Gastrocnemius medialis (tissue), 4 donors: ENCODE data around the gene ACACB. TPM values are rescaled to one million over a fixed set of nuclear protein-coding genes. Genes with fewer than 3 reads are reported as not detected.
A peak's percentile ranks its signal among the peaks of the same experiment; 100 is the strongest.

Experiments used
- ATAC-seq, 2 donors: fragments of 150-250 bp; one replicate each; pipeline ENCODE4 v1.9.1; 2016
- DNase-seq, 2 donors: peaks; one replicate each; pipeline ENCODE4 v3.0.0-alpha.2; 2019
- H3K27ac ChIP-seq, 4 donors: fragments of 200-600 bp; sonication (generic); 1 replicate in 1 of 4; 2 replicates in 3 of 4; pipeline ENCODE4 v1.5.1; 2016 to 2018; ENCODE audit warnings: mild to moderate bottlenecking in 2 of 4, moderate library complexity in 1 of 4
- H3K27me3 ChIP-seq, 3 donors: fragments of 200-600 bp; sonication (generic) in 2 of 3; 1 replicate in 1 of 3; 2 replicates in 2 of 3; pipeline versions ENCODE4 v1.5.1 to v1.6.0; 2016 to 2019; ENCODE audit warnings: mild to moderate bottlenecking in 1 of 3, moderate library complexity in 1 of 3
- H3K36me3 ChIP-seq, 2 donors: fragments of 200-600 bp; sonication (generic) in 1 of 2; one replicate each; pipeline ENCODE4 v1.5.1; 2017 to 2018
- H3K4me1 ChIP-seq, 2 donors: fragments of 200-600 bp; sonication (generic) in 1 of 2; one replicate each; pipeline ENCODE4 v1.5.1; 2016 to 2017; ENCODE audit warnings: mild to moderate bottlenecking in 2 of 2
- H3K4me3 ChIP-seq, 4 donors: fragments of 200-600 bp; sonication (generic) in 3 of 4; 1 replicate in 1 of 4; 2 replicates in 3 of 4; pipeline ENCODE4 v1.5.1; 2016 to 2019; ENCODE audit warnings: mild to moderate bottlenecking in 2 of 4
- H3K9me3 ChIP-seq, 3 donors: fragments of 200-600 bp; sonication (generic) in 2 of 3; 1 replicate in 1 of 3; 2 replicates in 2 of 3; pipeline ENCODE4 v1.5.1; 2016 to 2019
- POLR2A ChIP-seq, 2 donors: fragments of 450-650 bp; IDR thresholded peaks; one replicate each; pipeline ENCODE4 v1.6.1; 2017; ENCODE audit warnings: antibody characterized with exemption in 2 of 2, mild to moderate bottlenecking in 2 of 2, moderate library complexity in 2 of 2
- in situ Hi-C, 4 donors: fragments of 200-750 bp; cut with MboI; loops; one replicate each; pipeline versions ENCODE4 v1.15.0 to v1.8.0; 2017; ENCODE audit warnings: low sequenced_read_pairs in 4 of 4
- intact Hi-C: fragments of 100-400 bp; cut with DNase I; formaldehyde crosslinking; loops from one replicate; pipeline ENCODE4 v1.15.1; 2023; ENCODE audit warnings: low total_unique reads
- total RNA-seq, 4 donors: library from RNA; depleted of rRNA; stranded (reverse); fragments of >200 nt; gene quantifications; one replicate each; pipeline versions ENCODE4 v1.1.0 to v1.2.3, GENCODE V29; 2016
- TF ChIP-seq, protein P1 (sequence below), 5 experiments: fragments of 450-650 bp in 3 of 5; fragments of 200-600 bp in 2 of 5; sonication (generic) in 2 of 5; IDR thresholded peaks in 4 of 5; conservative IDR thresholded peaks in 1 of 5; 1 replicate in 4 of 5; 2 replicates in 1 of 5; pipeline ENCODE4 v1.5.1; 2016 to 2019; ENCODE audit warnings: antibody characterized with exemption in 5 of 5, mild to moderate bottlenecking in 3 of 5, moderate library complexity in 3 of 5

The ACACB gene
- total RNA-seq, 4 donors from 2014 or later = 595 to 1,103 (median 698) TPM

DNA sequence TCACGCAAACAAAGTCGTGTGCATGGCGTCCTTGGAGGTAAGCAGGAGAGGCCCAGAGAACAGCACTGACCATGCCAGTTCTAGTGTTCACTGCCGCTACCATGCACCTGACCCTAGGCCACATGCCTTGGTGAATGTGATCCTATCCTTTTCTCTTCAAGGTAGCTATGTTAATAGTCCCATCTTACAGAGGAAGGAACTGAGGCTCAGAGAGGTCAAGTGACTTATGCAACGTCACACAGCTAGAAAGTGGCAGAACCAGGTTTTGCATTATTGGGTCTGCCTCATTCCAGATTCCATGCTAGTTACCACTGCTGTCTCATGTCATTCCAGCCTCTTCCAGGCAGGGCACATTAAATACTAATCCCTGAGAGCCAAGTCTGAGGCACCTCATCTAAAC lies 107.5 kb downstream of the ACACB start:
- peak overlapping the region in 3 of 4 donors; percentile 63 to 91 (median 71) for H3K27ac ChIP-seq

DNA sequence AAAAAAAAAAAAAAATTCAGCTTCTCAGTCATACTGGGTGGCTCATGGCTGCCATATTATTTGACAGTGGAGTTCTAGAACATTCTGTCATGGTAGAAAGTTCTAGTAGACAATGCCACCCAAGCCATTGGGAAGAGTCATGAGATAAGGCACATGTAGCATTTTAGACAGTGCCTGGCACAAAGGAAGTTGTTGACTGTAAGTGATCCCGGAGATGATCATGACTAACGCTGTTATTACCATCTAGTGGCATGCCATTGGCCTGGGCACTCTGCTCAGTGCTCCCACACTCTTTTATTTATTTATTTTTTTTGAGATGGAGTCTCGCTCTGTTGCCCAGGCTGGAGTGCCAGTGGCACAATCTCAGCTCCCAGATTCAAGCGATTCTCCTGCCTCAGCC lies 112.3 kb downstream of the ACACB start:
- no peaks in the 10 kb centered on the region for H3K9me3 ChIP-seq
- no peak overlapping the region for H3K4me3 ChIP-seq
- H3K36me3 ChIP-seq = peaks cover 3 to 96% of the 10 kb centered on the region in 2 donors
- no peaks in the 10 kb centered on the region for H3K27me3 ChIP-seq
- TF ChIP-seq, protein P1, sequence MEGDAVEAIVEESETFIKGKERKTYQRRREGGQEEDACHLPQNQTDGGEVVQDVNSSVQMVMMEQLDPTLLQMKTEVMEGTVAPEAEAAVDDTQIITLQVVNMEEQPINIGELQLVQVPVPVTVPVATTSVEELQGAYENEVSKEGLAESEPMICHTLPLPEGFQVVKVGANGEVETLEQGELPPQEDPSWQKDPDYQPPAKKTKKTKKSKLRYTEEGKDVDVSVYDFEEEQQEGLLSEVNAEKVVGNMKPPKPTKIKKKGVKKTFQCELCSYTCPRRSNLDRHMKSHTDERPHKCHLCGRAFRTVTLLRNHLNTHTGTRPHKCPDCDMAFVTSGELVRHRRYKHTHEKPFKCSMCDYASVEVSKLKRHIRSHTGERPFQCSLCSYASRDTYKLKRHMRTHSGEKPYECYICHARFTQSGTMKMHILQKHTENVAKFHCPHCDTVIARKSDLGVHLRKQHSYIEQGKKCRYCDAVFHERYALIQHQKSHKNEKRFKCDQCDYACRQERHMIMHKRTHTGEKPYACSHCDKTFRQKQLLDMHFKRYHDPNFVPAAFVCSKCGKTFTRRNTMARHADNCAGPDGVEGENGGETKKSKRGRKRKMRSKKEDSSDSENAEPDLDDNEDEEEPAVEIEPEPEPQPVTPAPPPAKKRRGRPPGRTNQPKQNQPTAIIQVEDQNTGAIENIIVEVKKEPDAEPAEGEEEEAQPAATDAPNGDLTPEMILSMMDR (IDR thresholded peaks at IDR 0.05 in 4 of 5, conservative IDR thresholded peaks at IDR 0.05 in 1 of 5) = no peak
- TF ChIP-seq POLR2A (IDR thresholded peaks at IDR 0.05) = no peak
- intact Hi-C loops (no loop called here), in situ Hi-C loops (no loop called here)
- peaks cover 7 to 12% of the 10 kb centered on the region in 2 donors for H3K4me1 ChIP-seq
- peak; percentile 88 to 90 for ATAC-seq
- H3K27ac ChIP-seq = peak overlapping the region; percentile 81 to 91 (median 84)
- DNase-seq = peak; percentile 66 to 80

More for the DNA sequence above, 107.5 kb downstream of the ACACB start:
- Histone ChIP-seq H3K9me3 (no peaks in the 10 kb centered on the region), H3K4me1 (peaks cover 6 to 16% of the 10 kb centered on the region in 2 donors), H3K4me3 (no peak overlapping the region), H3K27me3 (no peaks in the 10 kb centered on the region), H3K36me3 (peaks cover 12 to 96% of the 10 kb centered on the region in 2 donors)
- DNase-seq = no peak
- ATAC-seq = no peak
- TF ChIP-seq, protein P1 (IDR thresholded peaks at IDR 0.05 in 4 of 5, conservative IDR thresholded peaks at IDR 0.05 in 1 of 5) = no peak
- no peak for TF ChIP-seq POLR2A (IDR thresholded peaks at IDR 0.05)
- in situ Hi-C loops = no loop called here
- intact Hi-C loops = no loop called here

- H3K27me3 ChIP-seq = no peaks in the 10 kb centered on the region
- in situ Hi-C loops = no loop called here
- TF ChIP-seq, protein P1 (IDR thresholded peaks at IDR 0.05 in 4 of 5, conservative IDR thresholded peaks at IDR 0.05 in 1 of 5) = no peak
- no peak for TF ChIP-seq POLR2A (IDR thresholded peaks at IDR 0.05)
- H3K9me3 ChIP-seq = no peaks in the 10 kb centered on the region
- H3K4me3 ChIP-seq = no peak overlapping the region
- H3K4me1 ChIP-seq = peaks cover 7 to 9% of the 10 kb centered on the region in 2 donors
- peak overlapping the region; percentile 81 to 91 (median 84) for H3K27ac ChIP-seq
- H3K36me3 ChIP-seq = peaks cover 9 to 96% of the 10 kb centered on the region in 2 donors
- DNase-seq (no peak), ATAC-seq (no peak)
- intact Hi-C loops = no loop called here
Observed at GRCh38 chr12:109230193-109230592, 113.8 kb downstream of the ACACB start.

- in situ Hi-C loops (no loop called here), intact Hi-C loops (no loop called here)
- no peak for ATAC-seq
- H3K9me3 ChIP-seq = no peaks in the 10 kb centered on the region
- H3K4me1 ChIP-seq = peaks cover 5 to 6% of the 10 kb centered on the region in 2 donors
- peaks cover 21 to 96% of the 10 kb centered on the region in 2 donors for H3K36me3 ChIP-seq
- H3K4me3 ChIP-seq = no peak overlapping the region
- TF ChIP-seq, protein P1 (IDR thresholded peaks at IDR 0.05 in 4 of 5, conservative IDR thresholded peaks at IDR 0.05 in 1 of 5) = no peak
- TF ChIP-seq POLR2A (IDR thresholded peaks at IDR 0.05) = no peak
- no peaks in the 10 kb centered on the region for H3K27me3 ChIP-seq
- H3K27ac ChIP-seq = peak overlapping the region; percentile 1 to 91 (median 83)
- no peak for DNase-seq
Observed at GRCh38 chr12:109232731-109233130, 116.3 kb downstream of the ACACB start.

- TF ChIP-seq, protein P1 (IDR thresholded peaks at IDR 0.05 in 4 of 5, conservative IDR thresholded peaks at IDR 0.05 in 1 of 5) = no peak
- no peak for TF ChIP-seq POLR2A (IDR thresholded peaks at IDR 0.05)
- Histone ChIP-seq H3K4me3 (no peak overlapping the region), H3K27ac (peak overlapping the region in 3 of 4 donors; percentile 1 to 91 (median 85)), H3K36me3 (peaks cover 21 to 99% of the 10 kb centered on the region in 2 donors), H3K27me3 (no peaks in the 10 kb centered on the region), H3K9me3 (no peaks in the 10 kb centered on the region), H3K4me1 (peaks cover 4 to 5% of the 10 kb centered on the region in 2 donors)
- in situ Hi-C loops = no loop called here
- intact Hi-C loops = no loop called here
- DNase-seq (no peak), ATAC-seq (no peak)
Observed at GRCh38 chr12:109234012-109234411, 117.6 kb downstream of the ACACB start.
